ENCODE measurements around the gene ANKFN1.
"Not testable (repeated sequence)": the region's sequence is repeated elsewhere in the genome, so short reads cannot be mapped to it uniquely, and the experiment has no call there.

The ANKFN1 gene

DNA sequence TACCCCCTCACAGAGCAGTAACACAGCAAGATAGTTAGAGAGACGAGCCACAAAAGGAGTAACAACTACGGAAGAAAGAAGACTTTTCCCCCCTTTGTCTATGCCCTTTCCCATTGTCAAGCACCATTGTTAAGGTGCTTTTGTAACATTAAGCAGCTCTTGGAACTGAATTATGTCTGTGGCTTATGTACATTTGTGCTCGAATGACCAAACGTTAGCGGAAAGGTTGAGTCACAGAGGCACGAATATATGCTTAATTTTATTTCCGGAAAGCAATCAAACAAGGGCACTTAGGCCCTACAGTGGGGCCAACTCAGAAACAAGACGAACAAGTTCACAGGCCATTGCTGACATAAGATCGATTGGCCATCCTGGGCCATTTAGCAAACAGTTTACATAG is 109.5 kb downstream of the ANKFN1 start:
- TF ChIP-seq, protein P1, sequence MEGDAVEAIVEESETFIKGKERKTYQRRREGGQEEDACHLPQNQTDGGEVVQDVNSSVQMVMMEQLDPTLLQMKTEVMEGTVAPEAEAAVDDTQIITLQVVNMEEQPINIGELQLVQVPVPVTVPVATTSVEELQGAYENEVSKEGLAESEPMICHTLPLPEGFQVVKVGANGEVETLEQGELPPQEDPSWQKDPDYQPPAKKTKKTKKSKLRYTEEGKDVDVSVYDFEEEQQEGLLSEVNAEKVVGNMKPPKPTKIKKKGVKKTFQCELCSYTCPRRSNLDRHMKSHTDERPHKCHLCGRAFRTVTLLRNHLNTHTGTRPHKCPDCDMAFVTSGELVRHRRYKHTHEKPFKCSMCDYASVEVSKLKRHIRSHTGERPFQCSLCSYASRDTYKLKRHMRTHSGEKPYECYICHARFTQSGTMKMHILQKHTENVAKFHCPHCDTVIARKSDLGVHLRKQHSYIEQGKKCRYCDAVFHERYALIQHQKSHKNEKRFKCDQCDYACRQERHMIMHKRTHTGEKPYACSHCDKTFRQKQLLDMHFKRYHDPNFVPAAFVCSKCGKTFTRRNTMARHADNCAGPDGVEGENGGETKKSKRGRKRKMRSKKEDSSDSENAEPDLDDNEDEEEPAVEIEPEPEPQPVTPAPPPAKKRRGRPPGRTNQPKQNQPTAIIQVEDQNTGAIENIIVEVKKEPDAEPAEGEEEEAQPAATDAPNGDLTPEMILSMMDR (IDR thresholded peaks at IDR 0.05) = no peak
- Histone ChIP-seq H3K27ac (no peak overlapping the region), H3K9me3 (no peaks in the 10 kb centered on the region)

DNA sequence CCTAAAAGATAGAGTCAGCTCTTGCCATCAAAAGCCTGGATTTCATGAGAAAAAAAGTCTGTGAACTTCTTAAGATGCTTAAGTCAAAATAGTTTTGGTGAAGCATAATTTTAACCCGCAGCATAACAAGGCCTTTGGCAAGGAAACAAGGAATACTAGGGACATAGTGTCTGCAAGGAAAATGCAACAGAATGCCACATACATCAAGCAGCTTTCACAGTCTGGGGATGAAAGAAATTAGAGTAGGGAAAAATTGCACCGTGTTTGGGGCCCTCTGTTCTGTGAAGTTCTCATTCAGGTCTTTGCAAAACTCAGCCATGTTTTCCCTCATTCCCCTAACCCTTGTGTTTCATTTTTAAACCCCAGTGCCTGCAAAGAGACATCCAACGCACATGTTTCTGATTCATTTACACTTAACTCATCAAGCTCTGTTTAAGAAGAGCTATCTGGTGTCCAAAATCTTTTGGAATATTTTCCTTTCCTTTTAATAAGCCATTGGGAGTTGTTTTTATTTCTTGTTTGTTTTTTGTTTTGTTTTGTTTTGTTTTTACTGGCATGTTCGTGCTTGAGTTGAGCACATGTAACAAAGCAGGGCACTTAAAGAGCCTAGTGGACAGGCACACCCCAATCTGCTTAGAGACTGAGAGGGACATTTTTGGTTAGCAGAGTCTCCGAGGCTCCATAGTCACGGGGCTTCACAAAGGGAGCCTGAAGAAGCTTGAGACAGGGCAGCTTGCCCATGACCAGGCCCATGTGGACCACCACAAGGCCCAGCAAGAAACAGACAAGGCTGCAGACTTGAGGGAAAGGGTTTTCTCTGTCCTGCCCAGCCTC is 116.5 kb downstream of the ANKFN1 start:
- H3K4me1 ChIP-seq (ENCODE audit: control insufficient read depth in 1 of 2, insufficient read depth in 1 of 2, low read depth in 1 of 2, low read length in 1 of 2) = no peaks in the 10 kb centered on the region
- no peaks in the 10 kb centered on the region for H3K27me3 ChIP-seq
- H3K27ac ChIP-seq = no peak overlapping the region
- no peaks in the 10 kb centered on the region for H3K9me3 ChIP-seq
- TF ChIP-seq, protein P1 (IDR thresholded peaks at IDR 0.05) = no peak
- H3K36me3 ChIP-seq = no peaks in the 10 kb centered on the region
- no peak overlapping the region for H3K4me3 ChIP-seq (ENCODE audit: low read depth in 1 of 2, low read length in 1 of 2)

More for the DNA sequence above, 109.5 kb downstream of the ANKFN1 start:
- Histone ChIP-seq H3K27me3 (no peaks in the 10 kb centered on the region), H3K4me3 (ENCODE audit: low read depth in 1 of 2, low read length in 1 of 2) (no peak overlapping the region), H3K36me3 (no peaks in the 10 kb centered on the region), H3K4me1 (ENCODE audit: control insufficient read depth in 1 of 2, insufficient read depth in 1 of 2, low read depth in 1 of 2, low read length in 1 of 2) (no peaks in the 10 kb centered on the region)

DNA sequence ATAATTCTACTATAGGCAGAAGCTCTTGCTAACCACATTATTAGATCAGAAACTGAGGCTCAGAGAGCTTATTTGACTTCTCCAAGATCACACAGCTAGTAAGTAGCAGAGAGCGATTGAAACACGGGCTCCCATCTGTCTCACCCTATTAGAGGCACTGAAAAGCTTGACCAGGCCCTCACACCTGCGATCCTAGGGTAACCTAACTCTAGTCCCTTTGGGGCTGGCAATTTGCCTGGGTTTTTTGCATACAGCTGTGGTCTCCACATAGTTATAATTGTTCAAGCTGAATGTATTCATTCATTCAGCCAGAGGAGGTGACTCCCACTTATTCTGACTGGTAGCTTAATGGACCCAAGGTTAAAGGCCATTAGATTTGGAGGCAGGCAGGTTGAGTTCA is 121.2 kb downstream of the ANKFN1 start:
- Histone ChIP-seq H3K4me3 (ENCODE audit: low read depth in 1 of 2, low read length in 1 of 2) (no peak overlapping the region), H3K27me3 (no peaks in the 10 kb centered on the region), H3K36me3 (no peaks in the 10 kb centered on the region), H3K27ac (no peak overlapping the region), H3K4me1 (ENCODE audit: control insufficient read depth in 1 of 2, insufficient read depth in 1 of 2, low read depth in 1 of 2, low read length in 1 of 2) (no peaks in the 10 kb centered on the region), H3K9me3 (no peaks in the 10 kb centered on the region)
- TF ChIP-seq, protein P1 (IDR thresholded peaks at IDR 0.05) = no peak

DNA sequence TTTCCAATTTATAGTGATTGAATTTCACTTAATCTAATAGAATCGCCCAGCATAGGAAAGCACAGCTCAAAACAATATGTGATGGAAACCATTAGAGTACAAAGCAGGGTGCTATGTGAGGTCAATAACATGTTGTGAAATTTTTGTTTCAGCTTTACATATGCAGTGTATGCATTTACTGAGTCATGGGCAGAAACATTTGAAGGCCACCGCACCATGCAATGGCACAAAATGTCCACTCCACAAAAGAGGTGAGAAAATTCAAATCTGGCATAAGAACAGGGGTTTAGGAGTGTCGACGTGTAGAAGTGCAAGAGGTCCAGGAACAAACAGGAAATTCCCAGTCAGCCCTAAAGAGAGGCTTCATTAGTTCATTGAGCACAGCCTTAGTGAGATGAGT is 131.2 kb downstream of the ANKFN1 start:
- TF ChIP-seq, protein P1 (IDR thresholded peaks at IDR 0.05) = no peak
- H3K4me3 ChIP-seq (ENCODE audit: low read depth in 1 of 2, low read length in 1 of 2) = no peak overlapping the region
- H3K4me1 ChIP-seq (ENCODE audit: control insufficient read depth in 1 of 2, insufficient read depth in 1 of 2, low read depth in 1 of 2, low read length in 1 of 2) = no peaks in the 10 kb centered on the region
- H3K27ac ChIP-seq = no peak overlapping the region
- H3K27me3 ChIP-seq = no peaks in the 10 kb centered on the region
- H3K36me3 ChIP-seq = no peaks in the 10 kb centered on the region
- H3K9me3 ChIP-seq = no peaks in the 10 kb centered on the region

DNA sequence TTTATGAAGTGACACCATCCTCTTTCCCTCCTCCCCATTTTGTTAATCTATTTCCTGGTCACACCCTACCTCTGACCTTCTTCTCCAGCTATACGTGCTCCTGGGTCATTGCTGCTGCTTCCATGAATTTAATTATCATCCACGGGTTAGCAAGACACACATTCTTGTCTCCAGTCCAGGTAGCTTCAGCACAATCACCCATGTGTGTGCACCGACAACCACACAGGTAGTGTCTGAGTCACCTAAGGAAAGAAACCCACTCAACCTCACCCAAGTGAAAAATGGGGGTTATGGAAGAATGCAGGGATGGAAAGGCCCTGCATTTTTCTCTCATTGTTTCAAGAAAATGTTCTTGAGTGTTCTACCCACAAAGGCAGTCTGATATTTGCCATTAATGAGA is 135.5 kb downstream of the ANKFN1 start:
- not testable (repeated sequence) for H3K36me3 ChIP-seq; H3K27ac ChIP-seq; H3K27me3 ChIP-seq; H3K4me3 ChIP-seq (ENCODE audit: low read depth in 1 of 2, low read length in 1 of 2); H3K9me3 ChIP-seq
- H3K4me1 ChIP-seq (ENCODE audit: control insufficient read depth in 1 of 2, insufficient read depth in 1 of 2, low read depth in 1 of 2, low read length in 1 of 2) = peaks cover 11 to 12% of the 10 kb centered on the region in 2 experiments

DNA sequence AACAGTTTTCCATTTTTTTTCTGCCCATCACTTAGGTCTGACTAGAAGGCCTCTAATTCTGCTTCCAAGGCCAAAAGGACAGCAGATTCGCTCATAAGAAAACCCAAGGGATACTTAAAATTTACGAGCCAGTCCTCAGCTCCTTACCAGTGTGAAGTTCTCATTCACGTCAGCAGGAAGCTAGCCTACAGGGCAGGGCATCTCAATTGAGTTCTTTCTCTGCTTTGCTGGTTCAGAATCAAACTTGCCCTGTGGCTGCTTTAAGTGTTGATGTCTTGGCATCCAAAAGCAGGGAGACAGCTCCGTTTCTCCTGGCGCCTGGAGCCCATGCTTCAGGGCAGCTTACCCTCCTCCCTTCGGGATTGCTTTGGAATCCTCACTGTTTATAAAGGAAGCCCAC is 136.0 kb downstream of the ANKFN1 start:
- H3K4me3 ChIP-seq (ENCODE audit: low read depth in 1 of 2, low read length in 1 of 2) = no peak overlapping the region
- no peaks in the 10 kb centered on the region for H3K36me3 ChIP-seq
- no peaks in the 10 kb centered on the region for H3K27me3 ChIP-seq
- TF ChIP-seq, protein P1 (IDR thresholded peaks at IDR 0.05) = no peak
- no peaks in the 10 kb centered on the region for H3K9me3 ChIP-seq
- peaks cover 11 to 12% of the 10 kb centered on the region in 2 experiments for H3K4me1 ChIP-seq (ENCODE audit: control insufficient read depth in 1 of 2, insufficient read depth in 1 of 2, low read depth in 1 of 2, low read length in 1 of 2)
- H3K27ac ChIP-seq = no peak overlapping the region
